Endothelial cell of umbilical vein (primary cell): ENCODE data around the gene BRF1. TPM values are rescaled to one million over a fixed set of nuclear protein-coding genes. Genes with fewer than 3 reads are reported as not detected.
A peak's percentile ranks its signal among the peaks of the same experiment; 100 is the strongest.

Experiments used
- BruUV-seq: library from RNA; stranded (reverse); fragments of 400-500 nt; replicated peaks from 2 replicates; lab custom pipeline; 2021; lab: Mats Ljungman, UMichigan
- CTCF ChIA-PET: fragments of 300-600, 350-600 bp; sonication (Branson Sonifier 250); formaldehyde crosslinking; loops from one replicate; lab custom pipeline; 2021; ENCODE audit warnings: antibody characterized with exemption, inconsistent platforms; lab: Charles Lee
- POLR2A ChIA-PET: fragments of 300-600, 350-600 bp; sonication (Branson Sonifier 250); formaldehyde crosslinking; loops from one replicate; lab custom pipeline; 2021; ENCODE audit warnings: antibody characterized with exemption, inconsistent platforms; lab: Charles Lee
- DNase-seq: peaks from one replicate; pipeline ENCODE4 v3.0.0-alpha.2; 2011; ENCODE audit warnings: low read depth, low spot score
- FAIRE-seq: peaks from 2 replicates; lab custom pipeline; 2011; peaks lifted over from hg19 to GRCh38; lab: Jason Lieb, UNC
- H2AFZ ChIP-seq: 2 replicates; pipeline ENCODE4 v1.6.0; 2012; ENCODE audit warnings: low read depth, low read length, control low read depth, inconsistent platforms
- H3K27ac ChIP-seq: 2 replicates; pipeline ENCODE4 v1.5.1; 2011; ENCODE audit warnings: low read depth, mild to moderate bottlenecking, control low read depth, low read length, moderate library complexity; ENCODE audit not compliant: insufficient read depth
- H3K27me3 ChIP-seq, 2 experiments: 2 replicates each; pipeline versions ENCODE4 v1.6.0 to v1.6.1; 2011; ENCODE audit warnings: low read length in 2 of 2, mixed read lengths in 1 of 2; ENCODE audit not compliant: control insufficient read depth in 2 of 2, insufficient read depth in 2 of 2
- H3K36me3 ChIP-seq, 2 experiments: 2 replicates in 1 of 2; 3 replicates in 1 of 2; pipeline ENCODE4 v1.5.1; 2011; ENCODE audit warnings: low read length in 2 of 2, mild to moderate bottlenecking in 1 of 2, moderate library complexity in 1 of 2; ENCODE audit not compliant: control insufficient read depth in 2 of 2, insufficient read depth in 2 of 2; ENCODE audit errors: extremely low read depth in 1 of 2
- H3K4me1 ChIP-seq: 3 replicates; pipeline ENCODE4 v1.5.1; 2011; ENCODE audit warnings: mild to moderate bottlenecking, low read length; ENCODE audit not compliant: control insufficient read depth, insufficient read depth; ENCODE audit errors: extremely low read depth
- H3K4me2 ChIP-seq: 2 replicates; pipeline ENCODE4 v1.6.1; 2011; ENCODE audit warnings: low read length, control low read depth, mixed read lengths; ENCODE audit not compliant: insufficient read depth
- H3K4me3 ChIP-seq, 3 experiments: fragments of 200-600 bp in 1 of 3; sonication (generic), shearing (Covaris generic) in 1 of 3; replicated peaks in 1 of 3; 2 replicates each; pipeline ENCODE4 v1.5.1; 2011 to 2016; ENCODE audit warnings: control low read depth in 3 of 3, low read length in 3 of 3, mild to moderate bottlenecking in 2 of 3, inconsistent platforms in 1 of 3, low read depth in 1 of 3, moderate library complexity in 1 of 3; ENCODE audit not compliant: insufficient read depth in 1 of 3
- H3K79me2 ChIP-seq: 2 replicates; pipeline ENCODE4 v1.6.0; 2012; ENCODE audit warnings: low read length, inconsistent platforms; ENCODE audit not compliant: control insufficient read depth, insufficient read depth
- H3K9ac ChIP-seq: replicated peaks from 2 replicates; pipeline ENCODE3; 2011; ENCODE audit warnings: low read length, control low read depth; ENCODE audit not compliant: insufficient read depth; ENCODE audit errors: extremely low read depth
- H3K9me1 ChIP-seq: replicated peaks from 3 replicates; pipeline ENCODE4 v1.6.0; 2011; ENCODE audit warnings: mild to moderate bottlenecking, low read length; ENCODE audit not compliant: control insufficient read depth, insufficient read depth; ENCODE audit errors: extremely low read depth
- H3K9me3 ChIP-seq: replicated peaks from 2 replicates; pipeline ENCODE4 v1.5.1; 2012; ENCODE audit warnings: low read length, inconsistent platforms; ENCODE audit not compliant: control insufficient read depth, insufficient read depth
- H4K20me1 ChIP-seq: replicated peaks from 2 replicates; pipeline ENCODE3; 2011; ENCODE audit warnings: mild to moderate bottlenecking, low read length; ENCODE audit not compliant: control insufficient read depth, insufficient read depth; ENCODE audit errors: extremely low read depth
- CTCF ChIP-seq, 2 donors: IDR thresholded peaks; 1 replicate in 1 of 2; 2 replicates in 1 of 2; pipeline ENCODE4 v1.5.1; 2011; ENCODE audit warnings: low read length in 2 of 2, mild to moderate bottlenecking in 2 of 2, moderate library complexity in 2 of 2, control low read depth in 1 of 2, inconsistent platforms in 1 of 2, low read depth in 1 of 2; ENCODE audit not compliant: insufficient read depth in 1 of 2; ENCODE audit errors: extremely low read depth in 1 of 2
- EZH2 ChIP-seq: IDR thresholded peaks from 2 replicates; pipeline ENCODE4 v1.6.1; 2012; ENCODE audit warnings: borderline replicate concordance, low read depth, mild to moderate bottlenecking, moderate library complexity, low read length, inconsistent platforms; ENCODE audit not compliant: severe bottlenecking
- FOS ChIP-seq: IDR thresholded peaks from 2 replicates; pipeline ENCODE4 v1.6.1; 2011; ENCODE audit warnings: mild to moderate bottlenecking, low read length, moderate library complexity, borderline replicate concordance; ENCODE audit not compliant: insufficient read depth
- GATA2 ChIP-seq: IDR thresholded peaks from 2 replicates; pipeline ENCODE4 v1.7.0; 2011; ENCODE audit warnings: low read depth, mild to moderate bottlenecking, moderate library complexity, mixed read lengths, low read length; ENCODE audit not compliant: insufficient read length, insufficient read depth
- JUN ChIP-seq: IDR thresholded peaks from 2 replicates; pipeline ENCODE4 v1.6.1; 2011; ENCODE audit warnings: borderline replicate concordance, low read depth; ENCODE audit not compliant: insufficient read length, insufficient read depth
- MAX ChIP-seq: IDR thresholded peaks from 2 replicates; pipeline ENCODE4 v1.6.1; 2011; ENCODE audit not compliant: insufficient read depth, insufficient read length
- MYC ChIP-seq: IDR thresholded peaks from one replicate; pipeline ENCODE4 v1.6.1; 2011; ENCODE audit warnings: mild to moderate bottlenecking, low read depth, low read length
- POLR2A ChIP-seq: IDR thresholded peaks from 2 replicates; pipeline ENCODE4 v1.6.1; 2012; ENCODE audit warnings: low read depth, mild to moderate bottlenecking, control low read depth, low read length
- POLR2AphosphoS5 ChIP-seq: IDR thresholded peaks from 2 replicates; pipeline ENCODE4 v1.6.1; 2012; ENCODE audit warnings: low read depth, mild to moderate bottlenecking, control low read depth, low read length, moderate library complexity; ENCODE audit not compliant: insufficient read depth
- dilution Hi-C: fragments of 300-500 bp; cut with MboI; formaldehyde crosslinking; loops from one replicate; pipeline ENCODE4 v1.15.0; 2019; ENCODE audit warnings: low sequenced_read_pairs; ENCODE audit not compliant: extremely low pct_ligation_motif_present
- intact Hi-C: fragments of 100-400 bp; cut with micrococcal nuclease; formaldehyde crosslinking; loops from one replicate; pipeline ENCODE4 v1.10.0; 2022
- polyA plus RNA-seq, 4 experiments: library from polyadenylated mRNA; depleted of rRNA in 3 of 4; stranded (reverse) in 3 of 4; unstranded in 1 of 4; fragments of >200 nt; gene quantifications; 2 replicates each; pipeline versions ENCODE4 v1.2.1 to v1.2.3, GENCODE V29; 2011 to 2012; ENCODE audit warnings: missing spikeins in 1 of 4
- total RNA-seq: library from RNA; stranded (reverse); gene quantifications from 2 replicates; pipeline ENCODE4 v1.2.3, GENCODE V29; 2021

BRF1 gene
- total and polyA plus RNA-seq, 2 donors (not counting 3 experiments of a cell fraction or from before 2014, with no cell fraction given) = 19.0 to 47.2 TPM

GRCh38 chr14:105330491-105330895 is 29.7 kb upstream of the BRF1 start:
- Histone ChIP-seq H3K9me3 (no peaks in the 10 kb centered on the region), H3K4me3 (no peak overlapping the region), H3K27ac (peak overlapping the region; percentile 70), H3K9me1 (no peaks in the 10 kb centered on the region), H2AFZ (no peak overlapping the region), H3K9ac (no peak overlapping the region), H3K4me2 (no peak overlapping the region), H3K27me3 (no peaks in the 10 kb centered on the region), H4K20me1 (no peaks in the 10 kb centered on the region), H3K36me3 (no peaks in the 10 kb centered on the region), H3K4me1 (peaks cover 11% of the 10 kb centered on the region), H3K79me2 (peaks cover 15% of the 10 kb centered on the region)
- DNase-seq (peak; percentile 66), FAIRE-seq (no peak)
- intact Hi-C loops = no loop called here
- ChIA-PET CTCF (interaction anchor here (0.9 kb wide), 1 partner anchor 16 kb away, joined by 3 read pairs; the partner anchor contains the start of gene PACS2), POLR2A (no interaction called here)
- no TSS peak for BruUV-seq
- no peak for TF ChIP-seq MYC
- no peak for TF ChIP-seq MAX
- TF ChIP-seq JUN = no peak
- no peak for TF ChIP-seq EZH2
- TF ChIP-seq POLR2AphosphoS5 = no peak
- no peak for TF ChIP-seq CTCF (IDR thresholded peaks at IDR 0.05; ENCODE audit: extremely low read depth in 1 of 2, insufficient read depth in 1 of 2, low read depth in 1 of 2, low read length in 2 of 2)
- TF ChIP-seq FOS = no peak
- no peak for TF ChIP-seq POLR2A
- no peak for TF ChIP-seq GATA2
- dilution Hi-C loops = no loop called here
